ENCODE data around the gene PLXNA2. TPM values are rescaled to one million over a fixed set of nuclear protein-coding genes. Genes with fewer than 3 reads are reported as not detected.

Gene PLXNA2
- total and polyA plus RNA-seq, 2 of the 8 experiments (the other 6 are each of a cell fraction or from before 2014, with no cell fraction given), result 0.33 to 1.5 TPM

DNA sequence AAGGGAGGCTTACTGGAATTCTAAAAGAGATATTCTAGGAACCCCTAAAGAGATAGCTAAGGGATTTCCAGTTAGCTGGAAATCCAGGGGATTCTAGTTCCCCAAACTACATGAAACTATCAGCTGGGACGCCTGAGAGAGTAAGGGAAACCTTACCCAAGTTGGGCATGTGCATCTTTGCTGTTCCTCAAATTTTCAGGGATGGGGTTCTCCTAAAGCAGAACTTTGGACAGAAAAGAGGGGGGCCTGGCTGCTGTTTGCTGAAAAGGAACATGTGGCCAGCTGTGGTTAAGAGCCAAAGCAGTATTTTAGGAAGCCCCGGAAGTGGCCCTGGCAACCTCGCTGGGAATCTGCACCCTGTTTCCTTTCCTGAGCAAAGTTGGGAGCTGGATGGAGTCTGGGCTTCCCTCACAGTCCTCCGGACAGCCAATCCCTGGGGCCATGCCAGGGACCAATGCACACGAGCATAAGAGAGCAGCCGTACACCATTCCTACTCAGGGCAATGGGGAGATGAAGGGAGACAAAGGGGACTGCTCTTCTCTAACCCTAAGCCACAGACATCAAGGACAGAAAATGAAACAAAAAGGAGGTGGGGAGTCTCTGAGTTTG is 154.3 kb downstream of the PLXNA2 start:
- no peak overlapping the region for H4K8ac ChIP-seq (ENCODE audit: extremely low read depth, insufficient read depth, low read length)
- H2AK5ac ChIP-seq (ENCODE audit: low read depth, low read length), result no peak overlapping the region
- no peak overlapping the region for H3K27ac ChIP-seq (ENCODE audit: low read depth, low read length)
- no peak overlapping the region for H2BK12ac ChIP-seq (ENCODE audit: low read depth, low read length)
- ChIA-PET CTCF (ENCODE audit: partially characterized antibody) (interaction anchor here (0.6 to 11.0 kb wide), 18 partner anchors 8 to 1226 kb away, joined by 3 to 257 read pairs (median 4); partner anchors contain the start of gene PLXNA2), POLR2A (ENCODE audit: partially characterized antibody) (no interaction called here)
- no peaks in the 10 kb centered on the region for H3K9me3 ChIP-seq (ENCODE audit: insufficient read depth in 2 of 2, low read depth in 1 of 2, low read length in 1 of 2)
- H3K14ac ChIP-seq (ENCODE audit: insufficient read length), result no peak overlapping the region
- no peaks in the 10 kb centered on the region for H3K36me3 ChIP-seq (ENCODE audit: control insufficient read depth in 2 of 4, insufficient read depth in 4 of 4, low read length in 3 of 4)
- no peak overlapping the region for H4K91ac ChIP-seq (replicated peaks; ENCODE audit: insufficient read length, low read length)
- H3K23ac ChIP-seq (ENCODE audit: insufficient read length), result no peak overlapping the region
- H3K56ac ChIP-seq (replicated peaks; ENCODE audit: insufficient read length, low read depth, low read length), result no peak overlapping the region
- no peaks in the 10 kb centered on the region for H3K27me3 ChIP-seq (replicated peaks in 1 of 4; ENCODE audit: control insufficient read depth in 3 of 4, extremely low read depth in 1 of 4, insufficient read depth in 3 of 4, low read length in 3 of 4)
- no peaks in the 10 kb centered on the region for H3K79me2 ChIP-seq (ENCODE audit: control insufficient read depth in 1 of 2, insufficient read depth in 2 of 2, low read length in 2 of 2)
- no peak overlapping the region for H3K18ac ChIP-seq (ENCODE audit: extremely low read depth, low read length)
- H3K23me2 ChIP-seq (ENCODE audit: low read depth, low read length), result 0 out of 2 replicates have a peak, but pooled peaks cover 1% of the 10 kb centered on the region
- peaks cover 0 to 2% (median under 1%) of the 10 kb centered on the region in 4 experiments; a peak in 2 of 7 replicates for H3K4me1 ChIP-seq (replicated peaks in 1 of 4; ENCODE audit: control insufficient read depth in 3 of 4, insufficient read depth in 4 of 4, low read length in 3 of 4)
- H3K4me3 ChIP-seq (ENCODE audit: extremely low read depth in 1 of 4, insufficient read depth in 2 of 4, low read depth in 3 of 4, low read length in 4 of 4), result no peak overlapping the region
- H2BK20ac ChIP-seq (ENCODE audit: low read length), result no peak overlapping the region
- 96% methylated on average over 6 of the region's 6 CpGs; no CpG with 5 or more reads in 1 of the 2 experiments for WGBS, 2 experiments (ENCODE audit: extremely low coverage in 1 of 2, insufficient coverage in 1 of 2, insufficient read length in 1 of 2, insufficient replicate concordance in 2 of 2, low coverage in 1 of 2, low lambda C conversion rate in 2 of 2, missing lambda C conversion rate in 1 of 2)
- no peak overlapping the region for H3K4ac ChIP-seq (replicated peaks; ENCODE audit: insufficient read length, low read depth, low read length)
- H2BK5ac ChIP-seq (ENCODE audit: low read depth, low read length), result no peak overlapping the region
- H3K4me2 ChIP-seq (ENCODE audit: insufficient read depth in 1 of 2, low read depth in 2 of 2, low read length in 2 of 2), result no peak overlapping the region
- H3K9ac ChIP-seq (replicated peaks in 1 of 4; ENCODE audit: extremely low read depth in 1 of 4, low read depth in 3 of 4, low read length in 3 of 4), result no peak overlapping the region
- H2BK15ac ChIP-seq (ENCODE audit: low read length), result no peak overlapping the region
- H4K20me1 ChIP-seq (replicated peaks in 1 of 2; ENCODE audit: control insufficient read depth in 1 of 2, insufficient read depth in 2 of 2, low read length in 2 of 2), result no peaks in the 10 kb centered on the region
- DNase-seq (ENCODE audit: low read depth in 1 of 2, low spot score in 2 of 2) (no peak), FAIRE-seq (no peak)
- no peaks in the 10 kb centered on the region for H3K79me1 ChIP-seq (ENCODE audit: low read depth, low read length)
- H2BK120ac ChIP-seq (replicated peaks; ENCODE audit: low read depth, low read length), result no peak overlapping the region
- H4K5ac ChIP-seq (ENCODE audit: insufficient read length, low read depth, low read length), result no peak overlapping the region
- H2AFZ ChIP-seq (ENCODE audit: low read length), result no peak overlapping the region
- TF ChIP-seq POU5F1 (IDR thresholded peaks at IDR 0.05; ENCODE audit: low read depth, low read length) (no peak), POLR2AphosphoS5 (IDR thresholded peaks at IDR 0.05; ENCODE audit: low read depth, low read length) (no peak), SP1 (IDR thresholded peaks at IDR 0.05; ENCODE audit: low read depth, low read length) (no peak), HDAC2 (IDR thresholded peaks at IDR 0.05; ENCODE audit: borderline replicate concordance in 1 of 2, low read depth in 2 of 2, low read length in 2 of 2) (no peak), RBBP5 (IDR thresholded peaks at IDR 0.05; ENCODE audit: borderline replicate concordance, low read depth, low read length) (no peak), POLR2A (IDR thresholded peaks at IDR 0.05; ENCODE audit: control extremely low read depth in 1 of 2, low read depth in 2 of 2, low read length in 2 of 2) (no peak)
